Activated gamma-delta T cell (primary cell): ENCODE data around the gene POU6F2.

Source experiments
- DNase-seq: peaks from one replicate; lab custom pipeline; 2025; lab: John Stamatoyannopoulos, UW

Gene POU6F2

DNA sequence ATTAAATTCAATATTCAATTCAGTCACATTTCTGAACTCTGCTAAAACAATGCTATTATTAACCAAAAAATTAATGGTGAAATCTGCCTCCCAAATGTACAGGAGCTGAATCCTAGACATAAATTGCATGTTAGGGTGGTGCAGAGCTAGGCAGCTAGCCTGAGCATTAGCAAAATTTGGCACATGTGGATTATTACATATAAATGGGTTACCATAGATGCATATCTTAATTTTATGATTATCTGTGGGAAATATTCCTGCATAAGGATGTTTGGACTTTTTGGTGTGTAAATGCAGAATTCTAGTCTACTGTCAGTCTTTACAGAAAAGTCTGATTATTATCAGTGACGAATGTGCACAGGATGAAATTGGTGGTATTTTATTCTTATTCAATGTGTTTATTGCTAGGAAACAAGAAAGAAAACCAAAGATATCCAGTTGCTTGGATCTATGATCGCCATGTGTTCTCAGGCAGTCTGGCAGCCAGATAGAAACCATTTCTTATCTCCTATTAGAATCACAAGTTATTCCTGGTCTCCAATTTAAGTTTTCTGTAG, 150.7 kb downstream of the POU6F2 start:
- no peak for DNase-seq

DNA sequence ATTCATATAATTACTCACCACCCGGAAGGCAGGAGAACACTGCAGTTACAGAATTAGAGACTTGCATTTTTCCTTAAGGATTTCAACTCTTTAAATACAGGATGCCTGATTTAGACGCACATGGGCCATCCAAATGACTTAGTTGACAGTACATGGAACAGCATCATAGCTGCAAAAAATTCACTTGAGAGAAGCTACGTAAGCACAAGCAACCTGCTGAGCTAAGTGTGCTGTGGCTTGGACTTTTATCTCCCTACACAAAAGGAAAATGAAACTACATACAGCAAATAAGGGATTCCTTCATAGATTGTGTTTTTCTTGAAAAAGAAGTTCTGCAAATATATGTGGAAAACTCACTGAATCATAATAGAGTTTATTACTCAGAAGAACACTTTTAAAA, 152.6 kb downstream of the POU6F2 start:
- DNase-seq = no peak

DNA sequence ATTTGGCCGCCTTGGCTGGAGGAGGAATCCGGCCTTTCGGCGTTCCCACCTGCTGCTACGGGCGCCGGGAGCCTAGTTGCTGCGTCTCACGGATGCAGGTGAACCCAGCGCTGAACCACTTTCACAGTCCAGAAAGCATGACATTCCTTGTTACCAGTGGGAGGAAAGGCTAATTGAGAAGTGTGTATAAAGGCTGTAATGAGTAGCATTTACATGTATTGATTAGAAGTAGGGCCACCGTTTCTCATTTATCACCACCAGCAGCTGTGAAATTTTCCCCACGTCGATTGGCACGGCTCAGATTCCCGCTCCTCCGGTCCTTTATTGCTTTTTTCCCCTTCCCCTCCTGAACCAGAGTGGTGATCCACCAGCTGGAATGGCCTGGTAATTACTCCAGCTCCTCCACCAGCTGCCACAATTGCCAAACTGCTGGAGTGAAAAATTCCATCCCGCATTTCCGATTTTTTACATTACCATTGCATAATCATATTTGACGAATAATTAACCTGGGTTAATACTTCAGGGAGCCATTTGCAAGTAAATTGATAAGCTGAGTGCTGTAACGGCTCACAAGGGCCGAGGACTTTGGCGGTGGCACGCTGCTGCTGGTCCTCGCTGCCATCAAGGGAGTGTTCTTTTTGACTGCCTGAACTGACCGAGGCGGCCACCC, 153.3 kb downstream of the POU6F2 start:
- DNase-seq = no peak

DNA sequence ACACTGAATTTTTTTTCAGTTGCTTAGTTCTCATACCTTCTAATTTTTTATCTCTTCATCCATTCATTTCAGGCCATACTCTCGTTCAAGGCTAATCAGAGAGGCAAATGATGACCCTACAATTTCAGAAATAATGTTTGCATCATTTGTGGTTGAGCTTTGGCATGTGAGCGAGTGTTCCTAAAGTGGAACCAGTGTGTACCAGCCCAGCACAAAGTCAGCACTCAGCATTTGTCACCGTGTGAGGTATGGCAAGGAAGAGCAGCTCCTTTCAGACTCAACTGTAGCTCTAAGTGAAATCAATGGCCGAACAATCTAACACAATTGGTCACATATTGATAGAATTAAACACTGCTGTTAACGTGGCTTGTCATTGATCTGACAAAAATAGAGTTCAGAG, 154.6 kb downstream of the POU6F2 start:
- no peak for DNase-seq

DNA sequence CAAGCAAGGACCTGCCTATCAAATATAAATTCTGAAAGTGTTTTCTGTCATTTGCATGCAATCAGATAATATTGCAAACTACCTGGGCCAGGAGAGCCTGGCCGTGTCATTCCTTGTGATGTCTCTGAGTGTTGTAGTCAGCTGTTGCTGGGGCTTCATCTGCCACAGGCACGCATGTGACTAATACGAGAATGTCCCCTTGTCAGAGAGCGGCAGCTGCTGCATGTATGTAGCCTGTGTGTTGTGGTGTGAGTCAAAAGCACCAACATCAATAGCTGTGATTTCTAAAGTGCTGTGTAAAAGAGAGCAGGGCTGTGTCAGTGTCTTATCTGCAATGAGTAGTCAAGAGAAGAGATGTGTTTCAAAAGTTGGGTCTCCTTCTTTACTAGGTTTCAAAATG, 155.4 kb downstream of the POU6F2 start:
- no peak for DNase-seq

DNA sequence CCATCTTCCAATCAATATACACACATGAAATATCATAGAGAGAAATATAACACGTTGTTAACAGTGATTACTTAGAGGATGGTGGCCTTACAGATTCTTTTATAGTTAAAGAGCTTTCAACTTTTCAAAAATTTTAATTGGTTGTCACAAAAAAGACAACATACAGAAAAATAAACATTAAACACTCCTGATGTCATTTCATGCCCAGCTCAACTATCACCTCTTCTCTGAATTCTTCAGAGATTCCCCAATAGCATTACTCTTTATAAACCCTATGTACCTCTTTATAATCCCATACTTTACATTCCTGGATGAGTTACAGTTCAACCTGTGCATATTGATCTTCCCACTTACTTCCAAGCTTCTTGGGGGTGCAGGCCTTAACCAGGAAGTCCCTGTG, 159.8 kb downstream of the POU6F2 start:
- no peak for DNase-seq

DNA sequence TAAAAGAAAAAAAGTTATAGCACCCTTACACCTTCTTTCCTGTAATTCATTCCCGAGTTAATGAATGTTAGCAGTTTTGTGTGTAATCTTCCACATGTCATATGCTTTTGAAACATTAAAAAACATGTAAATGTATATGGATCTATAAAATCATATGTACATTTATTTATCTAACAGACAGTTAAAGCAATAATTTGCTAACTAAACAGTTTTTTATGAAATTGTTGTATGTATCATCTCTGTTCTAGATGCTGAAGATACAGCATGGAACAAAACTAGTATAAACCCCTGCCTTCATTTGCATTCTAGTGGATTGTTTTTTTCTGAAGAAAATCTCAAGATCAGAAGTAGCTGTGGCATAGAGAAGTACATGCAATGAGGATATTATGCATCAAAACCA, 165.0 kb downstream of the POU6F2 start:
- no peak for DNase-seq

DNA sequence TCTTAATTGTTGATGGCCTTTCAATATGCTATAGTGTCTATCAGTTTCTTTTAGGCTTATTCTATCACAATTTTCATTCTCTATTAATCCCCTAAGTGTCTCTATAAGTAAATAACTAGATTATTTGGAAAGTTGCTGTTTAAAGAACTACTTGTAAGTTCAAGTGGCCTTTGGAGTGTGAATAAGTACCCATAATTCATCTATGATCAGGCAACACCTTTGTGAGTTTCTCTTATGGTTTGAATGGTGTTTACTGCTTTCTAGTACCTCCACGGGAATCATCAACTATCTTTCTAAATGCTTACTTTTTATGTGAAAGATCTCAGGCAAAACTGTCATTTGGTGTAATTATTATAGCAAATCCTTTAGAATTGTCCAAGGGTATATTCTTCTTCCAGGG, 166.7 kb downstream of the POU6F2 start:
- DNase-seq = no peak

DNA sequence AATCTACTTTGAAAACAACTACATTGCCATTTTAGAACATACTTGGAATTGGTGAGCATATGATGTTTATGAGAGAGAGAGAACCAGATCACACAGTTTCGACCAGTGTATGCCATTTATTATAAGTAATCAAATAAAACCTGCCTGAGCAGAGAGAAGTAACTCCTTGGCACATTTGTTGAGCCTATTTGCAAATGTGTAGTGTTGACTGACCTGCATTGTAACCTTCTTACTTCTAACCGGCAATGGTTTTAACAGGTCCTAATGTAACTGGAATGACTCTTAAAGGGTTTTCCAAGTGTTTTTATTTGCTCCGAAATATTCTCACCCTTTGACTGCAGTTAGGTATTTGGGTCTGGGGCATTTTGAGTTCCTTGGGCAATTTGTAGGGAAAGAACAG, 167.6 kb downstream of the POU6F2 start:
- DNase-seq = no peak

DNA sequence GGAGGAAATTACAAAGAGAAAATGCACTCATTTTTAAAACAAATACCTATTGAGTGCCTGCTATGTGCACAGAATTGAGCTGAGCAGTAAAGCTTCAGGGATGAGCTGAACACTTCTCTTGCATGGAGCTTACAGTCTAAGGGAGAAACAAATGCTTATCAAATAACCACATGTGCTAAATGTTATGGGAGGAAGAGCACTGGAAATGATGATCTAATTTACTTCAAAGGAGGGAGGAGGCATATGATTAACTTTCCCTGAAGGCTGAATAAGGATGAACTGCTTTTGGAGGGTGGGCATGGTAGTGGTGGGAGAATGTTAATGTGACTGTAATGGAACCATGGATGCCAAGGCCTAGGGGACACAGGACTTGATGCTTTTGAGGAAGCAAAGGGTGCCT, 168.2 kb downstream of the POU6F2 start:
- DNase-seq = no peak

DNA sequence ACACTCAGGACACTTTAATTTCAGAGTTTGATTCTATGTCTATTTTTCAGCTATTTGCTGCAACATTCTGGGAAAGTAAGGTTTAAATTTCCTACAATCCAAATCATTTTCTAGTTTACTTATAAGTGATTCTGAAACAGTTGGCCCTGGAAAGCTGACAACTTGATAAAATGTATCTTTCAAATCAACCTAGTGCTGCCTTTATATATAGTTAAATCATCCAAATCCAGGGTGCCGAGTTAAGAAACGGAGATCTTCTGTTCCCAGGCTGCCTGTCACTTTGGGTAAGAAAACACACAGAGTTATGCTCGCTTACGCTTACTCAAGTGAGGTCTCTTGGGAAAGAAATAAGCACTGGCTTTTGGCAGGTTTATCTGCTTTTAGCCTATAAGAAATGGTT, 175.0 kb downstream of the POU6F2 start:
- DNase-seq = no peak

DNA sequence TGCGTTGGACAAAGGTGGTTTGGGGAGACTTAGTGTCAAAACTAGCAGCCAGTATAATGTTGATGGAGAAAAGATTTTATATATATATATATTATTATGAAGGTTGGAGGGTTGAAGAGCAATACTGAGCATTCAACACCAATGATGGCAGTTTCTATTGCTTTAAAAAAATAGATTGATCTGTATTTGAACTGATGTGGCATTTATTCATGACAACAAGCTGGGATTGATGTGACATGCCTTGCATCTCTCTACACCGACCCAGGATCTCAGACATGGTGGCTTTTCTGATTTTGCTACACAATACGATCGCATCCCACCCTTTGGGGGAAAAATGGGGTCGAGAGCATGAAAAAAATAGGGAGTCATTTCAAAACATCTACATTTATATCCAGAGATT, 175.4 kb downstream of the POU6F2 start:
- no peak for DNase-seq

DNA sequence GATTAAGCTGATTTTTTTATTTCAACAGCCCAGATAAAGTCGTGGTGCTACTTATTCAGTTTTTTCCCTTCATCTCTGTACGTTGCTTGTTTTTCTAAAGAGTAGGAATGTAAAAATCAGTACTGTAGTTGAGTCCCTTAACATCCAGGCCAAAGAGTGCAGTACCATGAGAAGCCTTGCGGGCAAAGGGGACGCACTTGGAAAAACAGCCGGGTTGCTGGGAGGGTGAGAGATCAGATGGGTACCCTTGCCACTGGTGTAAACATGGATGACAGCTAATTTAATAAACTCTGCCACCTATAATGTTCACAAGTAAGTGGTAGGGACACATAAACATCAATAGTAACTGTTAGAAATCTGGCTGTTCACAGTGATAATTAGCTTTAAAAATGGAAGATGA, 175.9 kb downstream of the POU6F2 start:
- no peak for DNase-seq

DNA sequence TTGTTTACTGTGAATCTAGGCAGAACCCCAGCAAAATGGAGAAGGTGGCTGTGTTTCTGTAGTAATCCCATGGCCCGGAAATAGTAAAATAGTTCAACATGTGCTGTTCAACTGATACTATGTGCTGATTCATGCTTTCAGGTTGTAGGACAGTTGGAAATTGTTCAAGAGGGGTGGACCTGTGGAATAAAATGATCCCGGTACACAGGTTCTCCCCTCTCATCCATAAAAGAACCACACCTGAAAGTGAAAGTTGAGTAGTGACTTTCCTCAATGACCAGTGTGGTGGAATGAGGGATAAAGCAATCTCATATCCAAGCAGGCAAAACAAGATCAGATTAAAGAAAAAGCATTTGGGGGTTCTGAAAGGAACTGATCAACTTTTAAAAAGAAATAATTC, 177.1 kb downstream of the POU6F2 start:
- DNase-seq = no peak

DNA sequence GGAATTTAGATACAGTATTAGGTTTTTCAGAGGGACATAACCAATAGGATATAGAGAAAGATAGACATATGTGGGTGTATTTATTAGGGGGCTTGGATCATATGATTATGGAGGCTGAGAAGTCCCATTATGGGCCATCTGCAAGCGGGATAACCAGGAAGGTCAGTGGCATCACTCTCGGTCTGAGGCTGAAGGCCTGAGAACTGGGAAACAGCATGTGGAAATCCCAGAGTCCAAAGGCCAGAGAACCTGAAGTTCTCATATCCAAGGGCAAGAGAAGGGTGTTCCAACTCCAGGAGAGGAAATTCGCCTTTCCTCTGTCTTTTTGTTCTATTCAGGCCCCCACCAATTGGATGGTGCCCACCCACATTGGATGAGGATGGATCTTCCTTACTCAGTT, 180.7 kb downstream of the POU6F2 start:
- no peak for DNase-seq

DNA sequence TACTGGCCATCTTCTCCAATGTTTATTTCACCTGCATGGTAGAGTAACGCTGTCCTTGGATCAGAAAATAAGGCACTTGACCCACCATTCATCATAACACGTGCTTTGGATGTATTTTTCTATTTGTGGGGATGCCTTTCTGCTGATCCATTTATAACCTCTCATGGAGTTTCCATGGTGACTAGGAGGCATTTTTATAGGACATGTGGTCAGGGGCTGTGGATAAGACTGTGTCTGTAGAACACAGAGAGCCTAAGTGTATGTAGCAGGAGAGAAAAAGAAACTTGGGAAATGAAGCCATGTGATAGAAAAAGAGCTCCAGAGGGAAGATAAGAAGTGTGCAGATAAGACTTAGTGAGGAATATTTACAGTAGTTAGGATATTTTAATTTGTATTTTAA, 184.2 kb downstream of the POU6F2 start:
- DNase-seq = no peak

DNA sequence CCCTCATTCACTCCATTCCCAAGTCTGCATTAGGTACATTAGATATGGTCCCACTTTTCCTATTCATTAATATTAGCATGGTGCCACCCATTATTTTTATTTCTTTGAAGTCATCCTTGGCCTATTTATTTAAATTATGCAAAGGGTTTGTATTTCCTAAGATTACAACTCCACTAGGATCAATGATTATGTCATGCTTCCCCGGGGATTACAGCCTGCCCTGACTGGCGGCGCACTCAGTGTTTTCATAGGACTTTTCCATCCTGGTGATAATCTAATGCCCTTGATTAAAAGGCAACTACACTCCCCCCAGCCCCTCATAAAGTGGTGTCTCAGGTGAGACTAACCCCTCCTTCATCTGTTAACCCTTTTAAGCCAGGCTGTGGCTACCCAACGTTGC, 187.2 kb downstream of the POU6F2 start:
- DNase-seq = no peak

DNA sequence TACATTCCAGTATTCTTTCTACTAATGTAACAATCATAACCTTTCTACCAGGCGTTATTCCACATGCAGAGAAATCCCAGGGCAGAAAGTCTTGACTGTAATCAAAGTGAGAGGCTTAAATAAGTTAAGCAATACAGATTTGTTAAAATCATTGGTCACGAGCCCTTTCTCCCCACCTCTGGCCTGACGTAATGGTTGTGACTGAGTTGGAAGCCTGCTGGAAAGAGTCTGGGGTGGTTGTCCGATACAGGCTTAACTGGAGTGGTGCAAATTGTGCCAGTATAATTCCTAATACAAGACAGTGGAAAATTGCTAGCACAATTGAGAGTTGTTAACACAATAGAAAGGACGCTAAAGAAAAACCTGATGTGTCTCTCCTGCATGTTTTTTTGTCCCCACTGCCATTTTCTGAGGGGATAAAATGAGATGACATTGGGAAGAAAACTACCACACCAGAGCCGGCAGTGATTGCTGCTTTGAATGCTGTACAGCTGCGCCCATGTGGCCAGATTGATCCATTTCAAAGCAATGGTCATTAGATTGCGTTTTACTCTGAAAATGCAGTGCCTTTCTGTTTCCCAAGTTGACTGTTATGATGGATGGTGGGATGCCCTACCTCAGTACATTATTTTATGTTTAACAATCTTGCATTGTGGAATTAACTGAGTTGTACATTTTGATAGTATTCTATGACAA, 190.8 kb downstream of the POU6F2 start:
- DNase-seq = no peak

DNA sequence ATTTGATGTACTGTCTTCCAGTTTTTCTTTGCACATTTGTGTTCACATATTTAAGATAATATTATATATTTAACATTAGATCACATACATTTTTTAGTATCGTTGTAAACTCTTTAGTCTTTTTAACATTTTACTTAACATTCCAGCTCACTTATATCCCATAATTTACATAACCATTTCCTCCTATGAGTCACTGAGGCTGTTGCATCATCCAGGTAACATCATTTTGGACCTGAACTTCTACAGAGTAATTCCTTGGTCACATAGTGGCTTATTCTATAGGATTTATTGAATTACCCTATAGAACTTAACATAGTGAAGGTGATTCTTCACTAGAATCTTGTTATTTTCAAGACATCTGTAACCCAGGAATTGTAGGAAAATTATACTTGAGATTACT, 194.4 kb downstream of the POU6F2 start:
- no peak for DNase-seq

DNA sequence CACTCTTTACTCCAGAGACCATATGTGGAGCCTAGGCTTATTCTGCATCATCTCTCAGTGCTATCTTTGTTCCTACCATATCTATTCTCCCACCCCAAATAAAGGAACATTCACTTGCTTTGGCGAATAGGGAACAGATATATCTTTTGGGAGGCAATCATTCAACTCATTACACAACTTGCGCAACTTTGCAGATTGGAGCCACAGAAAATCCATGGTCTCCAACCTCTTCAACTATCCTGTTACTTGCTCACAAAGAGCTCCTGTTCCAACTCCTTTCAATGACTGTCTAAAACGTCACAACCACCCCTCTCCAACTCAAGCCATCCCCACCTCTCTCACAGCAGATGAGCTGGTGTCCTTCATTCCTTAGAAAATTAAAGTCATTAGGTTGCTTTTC, 203.7 kb downstream of the POU6F2 start:
- no peak for DNase-seq

DNA sequence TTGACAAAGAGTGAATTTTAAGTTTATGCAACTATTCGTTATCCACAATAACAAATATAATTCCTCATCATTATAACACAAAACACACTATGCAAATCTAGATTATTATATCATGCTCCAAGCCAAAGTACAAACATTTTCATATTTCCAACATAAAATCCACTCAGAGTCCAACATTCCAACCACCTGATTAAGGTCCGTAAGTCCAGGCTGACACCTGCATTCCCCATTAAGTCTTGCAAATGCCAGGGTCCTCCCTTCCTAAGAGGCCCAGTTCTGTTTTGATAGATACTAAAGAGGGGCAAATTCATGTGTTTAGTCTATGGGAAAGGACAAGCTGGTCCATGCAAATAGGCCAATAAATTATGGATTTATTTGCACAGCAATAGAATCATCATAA, 206.1 kb downstream of the POU6F2 start:
- DNase-seq = no peak

DNA sequence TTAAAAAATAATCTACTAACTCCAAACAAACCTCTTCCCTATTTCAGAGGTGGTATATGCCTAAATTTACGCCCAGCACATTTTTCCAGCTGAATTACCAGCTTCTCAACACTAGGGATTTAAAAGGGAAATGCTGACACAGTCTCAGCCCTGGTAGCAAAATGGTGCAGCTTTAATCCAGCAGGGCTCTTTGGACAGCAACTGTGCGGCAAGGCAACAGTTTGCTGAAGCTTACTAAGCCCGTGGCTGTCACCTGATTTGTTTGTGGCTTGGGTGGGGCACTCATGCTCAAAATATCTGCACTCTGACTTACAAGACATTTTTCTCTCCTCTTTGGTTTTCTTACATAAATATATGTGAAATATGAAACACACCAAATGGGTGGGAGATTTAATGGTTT, 206.7 kb downstream of the POU6F2 start:
- no peak for DNase-seq

DNA sequence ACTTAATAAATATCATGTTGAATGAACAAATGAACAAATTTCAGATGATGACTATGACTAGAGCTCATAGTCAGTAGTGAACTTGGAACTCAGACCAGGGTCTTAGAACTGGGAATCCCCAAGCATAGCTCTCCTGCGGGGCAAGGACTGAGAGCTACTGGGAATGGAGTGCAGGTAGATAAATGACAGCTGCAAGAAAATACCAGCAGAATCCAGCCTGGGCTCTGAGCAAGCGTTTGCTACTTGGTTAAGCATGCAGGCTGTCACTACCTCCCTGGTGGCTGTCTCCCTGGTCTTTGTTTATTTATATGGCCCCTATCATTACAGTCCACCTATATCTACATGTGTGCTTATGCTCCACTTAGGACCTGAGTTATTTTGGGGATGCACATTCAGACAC, 208.4 kb downstream of the POU6F2 start:
- DNase-seq = no peak

DNA sequence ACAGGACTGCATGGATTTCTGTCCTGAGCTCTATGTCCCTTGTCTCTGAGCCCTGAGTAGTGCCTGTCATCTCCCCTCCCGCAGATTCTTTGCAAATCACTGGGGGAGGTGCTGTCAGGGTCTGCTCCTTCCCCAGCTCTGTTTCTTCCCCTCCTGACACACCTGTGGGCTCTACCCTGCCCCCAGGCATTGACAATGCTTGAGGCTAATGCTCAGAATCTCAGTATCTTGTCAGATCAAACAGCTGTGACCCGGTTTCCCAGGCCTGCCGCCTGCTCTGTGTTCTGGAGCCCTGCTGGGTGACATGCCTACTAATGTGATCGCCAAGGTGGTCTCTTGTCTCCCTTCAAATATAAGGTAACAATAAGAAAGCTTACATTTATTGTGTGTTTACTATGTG, 209.0 kb downstream of the POU6F2 start:
- no peak for DNase-seq
